ENCODE data around the gene PRKAG2.

The PRKAG2 gene

GRCh38 chr7:151761231-151761630, 115.7 kb downstream of the PRKAG2 start:
- TF ChIP-seq, protein P1, sequence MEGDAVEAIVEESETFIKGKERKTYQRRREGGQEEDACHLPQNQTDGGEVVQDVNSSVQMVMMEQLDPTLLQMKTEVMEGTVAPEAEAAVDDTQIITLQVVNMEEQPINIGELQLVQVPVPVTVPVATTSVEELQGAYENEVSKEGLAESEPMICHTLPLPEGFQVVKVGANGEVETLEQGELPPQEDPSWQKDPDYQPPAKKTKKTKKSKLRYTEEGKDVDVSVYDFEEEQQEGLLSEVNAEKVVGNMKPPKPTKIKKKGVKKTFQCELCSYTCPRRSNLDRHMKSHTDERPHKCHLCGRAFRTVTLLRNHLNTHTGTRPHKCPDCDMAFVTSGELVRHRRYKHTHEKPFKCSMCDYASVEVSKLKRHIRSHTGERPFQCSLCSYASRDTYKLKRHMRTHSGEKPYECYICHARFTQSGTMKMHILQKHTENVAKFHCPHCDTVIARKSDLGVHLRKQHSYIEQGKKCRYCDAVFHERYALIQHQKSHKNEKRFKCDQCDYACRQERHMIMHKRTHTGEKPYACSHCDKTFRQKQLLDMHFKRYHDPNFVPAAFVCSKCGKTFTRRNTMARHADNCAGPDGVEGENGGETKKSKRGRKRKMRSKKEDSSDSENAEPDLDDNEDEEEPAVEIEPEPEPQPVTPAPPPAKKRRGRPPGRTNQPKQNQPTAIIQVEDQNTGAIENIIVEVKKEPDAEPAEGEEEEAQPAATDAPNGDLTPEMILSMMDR (IDR thresholded peaks at IDR 0.05): no peak

DNA sequence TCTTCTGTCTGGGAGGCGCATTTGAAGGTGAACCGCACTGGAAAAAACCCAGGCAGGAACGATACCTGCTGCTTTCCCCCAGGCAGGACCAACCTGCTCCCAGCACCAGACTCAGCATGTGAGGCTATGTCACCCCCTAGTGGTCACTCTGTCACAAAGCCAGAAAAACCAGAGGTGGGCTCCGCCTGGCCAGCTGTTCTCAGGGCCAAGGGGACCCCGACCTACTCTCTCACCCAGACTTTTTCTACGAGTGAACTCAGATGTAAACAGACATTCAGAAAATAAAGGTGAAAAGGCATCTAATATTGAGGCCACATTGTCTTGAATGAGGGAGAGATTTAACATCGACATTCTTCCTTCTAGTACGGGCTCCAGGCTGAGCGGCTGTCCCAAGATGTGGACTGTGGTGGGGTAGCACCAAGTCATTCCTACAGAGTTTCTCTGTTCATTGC, 117.3 kb downstream of the PRKAG2 start:
- TF ChIP-seq, protein P1 (IDR thresholded peaks at IDR 0.05): peak; percentile 88

DNA sequence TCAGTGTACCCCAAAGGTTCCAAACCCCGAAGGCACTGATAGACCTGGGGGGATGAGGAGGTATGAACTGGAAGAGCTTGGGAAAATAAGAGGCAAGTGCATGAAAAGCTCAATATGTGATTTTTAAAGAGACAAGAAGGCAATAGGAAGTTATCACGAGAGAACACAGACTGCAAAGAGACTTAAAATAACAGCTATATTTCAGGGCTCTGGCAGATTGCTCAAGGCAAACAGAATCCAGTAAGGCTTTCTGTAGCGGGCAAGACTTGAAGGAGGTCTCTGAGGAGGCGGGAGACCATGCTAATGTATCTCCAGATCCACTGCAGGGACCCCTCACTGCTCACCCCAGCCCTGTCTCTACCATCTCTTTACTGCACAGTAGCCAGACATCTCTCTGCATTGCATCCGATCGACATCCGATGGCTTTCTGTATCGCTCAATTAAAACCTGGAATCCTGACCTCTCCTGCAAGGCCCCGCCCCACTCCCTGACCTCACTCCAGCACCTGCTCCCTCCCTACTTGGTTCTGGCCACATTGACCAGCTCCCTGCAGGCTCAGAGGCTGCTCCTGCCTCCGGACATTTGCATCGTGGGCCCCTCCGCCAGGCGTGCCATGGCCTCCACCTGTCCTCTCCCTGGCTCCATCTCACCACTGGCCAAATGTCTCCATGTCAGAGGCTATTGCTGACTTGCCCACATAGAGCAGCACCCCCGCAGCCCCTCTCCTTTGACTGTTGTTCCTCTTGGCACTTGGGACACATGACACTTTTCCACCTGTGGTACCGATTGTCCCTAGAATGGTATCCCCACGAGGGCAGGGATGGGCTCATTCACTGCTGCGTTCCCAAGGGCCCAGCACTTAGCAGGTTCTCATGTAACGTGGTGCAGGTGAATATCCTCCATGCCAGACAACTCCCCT, 118.0 kb downstream of the PRKAG2 start:
- TF ChIP-seq, protein P1 (IDR thresholded peaks at IDR 0.05): no peak

DNA sequence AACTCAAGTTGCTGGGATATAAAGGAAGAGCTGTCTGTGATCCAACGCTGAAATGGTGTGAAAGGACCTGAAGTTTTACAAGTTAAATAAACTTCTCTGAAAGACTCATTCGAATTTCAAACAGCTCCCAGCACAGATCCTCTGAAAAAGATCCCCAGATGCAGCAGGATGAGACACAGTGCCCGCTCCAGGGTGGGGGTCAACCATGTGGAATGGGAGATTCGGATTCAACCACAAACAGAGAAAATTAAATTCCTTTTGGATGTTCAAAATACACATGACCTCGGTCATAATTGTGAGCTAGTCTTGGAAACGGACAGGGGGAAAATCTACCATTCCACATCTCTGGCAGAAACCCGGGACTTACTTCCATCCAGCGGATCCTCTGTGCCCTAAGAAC, 119.6 kb downstream of the PRKAG2 start:
- TF ChIP-seq, protein P1 (IDR thresholded peaks at IDR 0.05): no peak

DNA sequence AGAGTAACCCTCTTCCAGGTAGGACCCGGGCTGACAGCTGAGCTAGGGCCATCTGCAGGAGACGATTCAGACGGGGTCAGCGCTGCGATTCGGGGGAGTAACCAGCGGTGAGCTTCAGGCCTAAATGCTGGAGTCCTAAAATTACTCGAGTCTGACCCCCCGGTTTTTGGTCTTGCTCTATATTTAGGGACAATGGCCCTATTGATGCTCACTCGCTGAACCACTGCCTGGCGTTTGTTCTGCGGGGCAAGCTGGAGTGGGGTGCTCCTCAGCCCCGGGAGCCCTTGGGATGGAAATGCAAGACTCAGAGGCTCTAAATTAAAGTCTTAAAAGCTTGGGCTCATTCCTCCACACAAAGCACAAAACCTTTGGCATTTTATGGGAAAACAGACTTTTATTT, 120.0 kb downstream of the PRKAG2 start:
- TF ChIP-seq, protein P1 (IDR thresholded peaks at IDR 0.05): no peak

GRCh38 chr7:151756076-151756731, 120.7 kb downstream of the PRKAG2 start:
- TF ChIP-seq, protein P1 (IDR thresholded peaks at IDR 0.05): no peak

- TF ChIP-seq, protein P1 (IDR thresholded peaks at IDR 0.05): no peak
These were observed 121.6 kb downstream of the PRKAG2 start for GRCh38 chr7:151755131-151755801.

All from LNCAP (cell line).